ENCODE data around the gene TGIF2.

Gene TGIF2

DNA sequence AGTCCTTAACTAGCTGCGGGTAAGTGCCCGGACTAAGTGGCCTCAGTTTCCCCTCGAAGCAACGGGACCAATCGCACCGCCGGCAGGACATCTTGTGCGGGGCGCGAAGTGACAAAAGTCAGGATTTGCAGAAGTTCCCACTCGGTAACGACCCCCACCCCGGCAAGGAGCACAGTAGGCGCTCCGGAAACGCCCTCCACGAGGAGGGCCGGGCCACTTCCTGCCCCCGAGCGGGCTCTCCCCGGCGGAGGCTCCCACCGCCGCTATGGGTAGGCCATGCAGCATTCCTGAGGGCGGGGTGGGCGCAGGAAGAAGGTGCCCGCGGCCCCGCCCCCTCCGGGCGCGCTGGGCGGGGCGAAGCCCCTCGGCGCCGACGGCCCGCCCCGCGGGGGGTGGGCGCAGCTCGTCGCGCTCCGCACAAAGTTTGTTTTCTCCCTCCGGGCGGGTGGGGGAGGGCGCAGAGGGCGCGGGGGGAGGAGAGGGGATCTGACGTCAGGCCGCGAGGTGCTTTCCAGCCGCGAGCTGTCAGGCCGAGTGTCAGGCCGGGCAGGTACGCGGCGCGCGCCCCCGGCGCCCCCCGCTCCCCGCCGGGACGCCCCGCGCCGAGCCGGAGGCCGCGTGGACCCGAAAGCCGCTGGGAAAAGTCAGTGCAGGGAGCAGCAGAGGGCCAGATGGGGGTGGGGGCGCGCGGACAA, at the start of gene TGIF2:
Gene TGIF2 (plus strand): TSS at position 495 of the 695 bp plus-strand sequence. CDS start 5,178 bp downstream, outside the sequence.
- peak in 2 of 3 experiments; percentile 53 to 55 for DNase-seq

- no peak for DNase-seq
Observed at GRCh38 chr20:36525620-36526365, 47.6 kb upstream of the TGIF2 start.

GRCh38 chr20:36526521-36527011, 46.8 kb upstream of the TGIF2 start:
- DNase-seq, result no peak

DNA sequence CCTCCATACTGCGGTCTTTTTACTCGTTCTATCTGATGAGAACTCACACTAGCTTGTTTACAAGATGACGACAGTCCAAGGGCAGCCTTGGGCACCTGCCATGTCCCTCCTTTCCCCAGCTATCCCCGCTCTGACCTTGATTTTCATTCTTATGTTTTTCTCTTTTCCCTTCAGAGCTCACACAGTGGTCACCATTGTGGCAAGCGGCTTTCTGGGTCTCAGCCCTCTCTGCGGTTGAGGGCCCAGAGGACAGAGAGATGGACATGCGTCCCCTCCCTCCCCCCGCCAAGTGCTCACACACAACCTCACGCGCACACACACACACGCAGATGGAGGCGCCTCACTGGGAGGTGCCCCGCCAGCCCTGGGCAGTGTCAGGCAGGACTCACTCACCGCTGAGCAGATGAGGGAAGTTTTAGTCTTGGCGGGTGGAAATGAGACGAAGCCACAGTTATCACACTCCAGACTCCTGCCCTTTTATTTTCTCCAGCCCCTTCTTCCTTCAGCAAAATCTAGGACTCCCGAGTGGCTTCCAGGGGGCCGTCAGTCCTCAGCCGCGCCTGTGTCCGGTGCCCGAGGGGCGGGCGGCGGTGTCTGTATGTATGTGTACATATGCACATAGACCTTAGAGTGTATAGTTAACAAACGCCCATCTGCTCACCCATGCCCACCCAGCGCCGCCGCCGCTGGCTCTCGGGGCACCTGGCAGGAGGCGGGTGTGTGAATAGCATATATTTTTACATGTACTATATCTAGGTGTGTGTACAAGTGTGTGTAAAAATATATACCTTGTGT, 45.9 kb upstream of the TGIF2 start:
- DNase-seq, result no peak

DNA sequence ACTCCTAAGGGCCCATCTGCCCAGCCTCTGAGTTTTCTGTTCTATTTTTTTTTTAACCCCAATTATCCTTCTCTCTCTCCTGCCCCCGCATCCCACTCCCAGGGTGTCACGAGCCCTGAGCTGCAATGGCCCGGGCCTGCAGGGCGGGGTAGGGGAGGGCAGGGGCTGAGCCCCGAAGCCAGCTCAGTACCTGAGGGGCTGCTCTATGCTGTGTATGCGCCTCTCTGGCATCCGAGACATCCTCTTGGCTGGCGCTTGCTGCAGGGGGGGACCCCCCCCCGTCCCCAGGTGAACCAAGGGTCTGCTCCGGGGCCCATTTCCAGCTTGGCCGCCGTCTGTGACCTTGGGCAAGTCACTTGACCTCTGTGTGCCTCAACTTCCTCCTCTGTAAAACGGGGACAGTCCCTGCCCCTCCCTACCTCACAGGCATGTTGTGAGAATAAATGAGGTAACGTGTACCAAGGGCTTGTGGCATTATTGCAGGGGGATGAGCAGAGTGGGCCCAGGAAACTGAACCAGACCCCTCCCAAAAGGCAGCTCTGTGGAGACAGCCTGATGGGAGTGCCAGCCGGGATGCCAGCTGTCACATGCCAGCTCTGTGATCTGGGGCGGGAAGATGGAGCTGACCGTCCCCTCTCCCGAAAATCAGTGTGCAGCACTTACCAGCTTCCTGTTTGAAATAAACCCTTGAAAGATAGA, 45.1 kb upstream of the TGIF2 start:
- no peak for DNase-seq

DNA sequence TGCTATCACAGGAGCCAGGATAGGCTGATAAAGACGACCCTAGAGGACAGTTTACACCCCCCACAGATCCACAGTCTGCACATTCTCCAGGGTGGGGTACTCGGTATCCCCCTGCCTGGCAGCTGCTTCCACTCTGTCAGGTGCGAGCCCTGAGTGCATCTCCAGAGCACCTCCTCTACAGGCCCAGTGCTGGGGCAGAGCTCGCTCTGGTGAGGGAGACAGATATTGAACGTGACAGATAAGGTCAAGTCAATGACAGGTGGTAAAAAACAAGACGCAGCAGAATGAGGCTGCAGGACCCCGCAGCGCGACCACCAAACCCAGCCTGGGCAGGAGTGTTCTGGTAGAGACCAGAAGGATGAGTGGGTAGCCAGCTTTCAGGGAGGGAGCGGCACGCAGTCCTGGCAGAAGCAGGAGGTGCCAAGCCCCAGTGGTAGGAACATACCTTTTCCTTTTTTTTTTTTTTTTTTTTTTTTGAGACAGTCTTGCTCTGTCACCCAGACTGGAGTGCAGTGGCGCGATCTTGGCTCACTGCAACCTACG, 44.5 kb upstream of the TGIF2 start:
- no peak for DNase-seq

DNA sequence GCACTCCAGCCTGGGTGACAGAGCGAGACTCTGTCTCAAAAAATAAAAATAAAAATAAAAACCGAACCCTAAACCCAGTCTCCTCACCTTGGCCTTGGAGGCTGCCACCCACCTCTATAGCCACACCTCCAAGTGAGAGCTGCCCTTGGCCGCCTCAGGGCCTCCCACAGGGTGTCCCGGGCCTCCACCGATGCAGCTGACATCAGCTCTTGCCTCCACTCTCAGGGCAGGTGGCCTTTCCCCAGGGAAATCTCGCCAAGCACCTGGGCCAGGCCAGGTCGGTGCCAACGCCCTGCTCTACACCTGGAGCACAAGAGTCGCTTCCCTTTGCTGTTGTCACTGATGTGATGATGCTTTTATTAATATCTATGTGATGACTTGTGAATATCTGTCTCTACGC, 41.0 kb upstream of the TGIF2 start:
- peak in 1 of 3 experiments; percentile 4 for DNase-seq

- DNase-seq, result no peak
Observed at GRCh38 chr20:36532822-36533221, 40.6 kb upstream of the TGIF2 start.

DNA sequence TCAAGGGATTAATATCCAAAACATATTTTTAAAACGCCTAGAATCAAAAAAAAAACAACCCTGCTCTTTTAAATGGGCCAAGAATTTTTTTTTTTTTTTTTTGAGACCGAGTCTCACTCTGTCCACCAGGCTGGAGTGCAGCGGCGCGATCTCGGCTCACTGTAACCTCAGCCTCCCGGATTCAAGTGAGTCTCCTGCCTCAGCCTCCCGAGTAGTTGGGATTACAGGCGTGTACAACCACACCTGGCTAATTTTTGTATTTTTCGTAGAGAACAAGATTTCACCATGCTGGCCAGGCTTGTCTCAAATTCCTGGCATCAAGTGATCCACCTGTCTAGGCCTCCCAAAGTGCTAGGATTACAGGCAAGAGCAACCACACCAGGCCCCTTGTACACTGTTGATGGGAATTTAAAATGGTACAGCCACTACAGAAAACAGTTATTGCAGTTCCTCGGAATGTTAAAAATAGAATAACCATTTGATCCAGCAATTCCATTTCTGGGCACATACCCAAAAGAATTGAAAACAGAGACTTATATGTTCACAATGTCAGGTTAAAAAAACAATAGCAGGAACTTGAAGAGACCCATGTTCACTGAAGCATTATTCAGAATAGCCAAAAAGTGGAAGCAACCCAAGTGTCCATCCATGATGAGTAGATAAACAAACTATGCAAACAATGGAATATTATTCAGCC, 35.2 kb upstream of the TGIF2 start:
- no peak for DNase-seq

DNA sequence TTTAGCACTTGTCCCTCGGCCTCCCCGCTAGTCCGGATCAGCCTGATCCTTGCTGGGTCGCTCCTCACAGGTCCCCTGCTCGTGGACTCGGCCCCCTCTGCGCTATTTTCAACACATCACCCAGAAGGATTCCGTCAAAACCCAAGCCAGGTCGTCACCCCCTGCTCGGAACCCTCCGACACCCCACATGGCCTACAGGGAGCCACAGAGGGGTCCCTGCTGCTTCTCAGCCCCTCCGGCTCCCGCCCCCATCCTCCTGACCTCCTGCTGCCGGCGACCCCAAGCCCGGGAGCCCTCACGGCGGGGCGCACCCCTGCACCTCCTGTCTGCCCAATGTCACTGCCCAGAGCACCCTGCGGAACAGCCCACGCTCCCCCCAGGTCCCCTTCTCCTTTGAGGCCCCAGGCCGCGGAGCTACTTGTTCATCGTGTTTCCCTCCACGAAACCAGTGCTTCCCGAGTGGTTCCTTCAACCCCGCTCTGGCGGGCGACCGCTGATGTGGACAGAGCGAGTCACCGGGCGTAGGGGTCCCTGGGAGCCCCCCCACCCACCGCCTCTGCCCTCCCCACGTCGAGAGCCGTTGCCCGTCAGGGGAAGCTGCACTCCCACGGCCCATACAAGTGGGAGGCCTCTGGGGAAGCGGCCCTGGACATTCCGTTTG, 32.7 kb upstream of the TGIF2 start:
- DNase-seq, result no peak

DNA sequence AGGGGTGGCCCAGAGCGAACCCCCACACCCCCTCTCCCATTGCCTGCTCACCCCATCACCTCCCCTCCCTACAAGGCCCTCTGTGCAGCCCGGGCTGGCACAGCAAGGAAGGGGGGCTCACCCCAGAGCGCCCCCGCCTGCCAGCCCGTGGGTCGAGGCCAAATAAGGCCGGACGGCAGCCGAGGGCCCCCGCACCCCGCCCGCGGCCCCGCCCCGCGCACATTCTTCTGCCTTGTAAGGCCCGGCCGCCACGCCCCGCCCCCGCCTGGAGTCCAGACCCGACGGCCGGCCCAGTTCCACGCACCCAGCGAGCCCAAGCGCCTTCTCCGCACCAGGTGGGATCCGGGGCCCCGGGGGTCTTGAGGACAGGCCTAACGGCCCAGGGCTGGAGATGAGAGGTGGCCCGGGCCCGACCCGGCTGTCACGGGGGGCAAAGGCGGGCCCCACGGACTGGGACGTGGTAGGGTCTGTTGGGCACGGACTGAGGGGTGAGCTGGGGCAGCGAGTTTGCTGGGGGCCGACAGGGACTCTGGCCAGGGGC, 32.1 kb upstream of the TGIF2 start, which contains the start of gene MYL9:
Gene MYL9 (plus strand): TSS at position 293 of the 541 bp plus-strand sequence. CDS start 3,366 bp downstream, outside the sequence.
- no peak for DNase-seq

GRCh38 chr20:36541768-36542488, 31.5 kb upstream of the TGIF2 start:
- DNase-seq, result no peak

DNA sequence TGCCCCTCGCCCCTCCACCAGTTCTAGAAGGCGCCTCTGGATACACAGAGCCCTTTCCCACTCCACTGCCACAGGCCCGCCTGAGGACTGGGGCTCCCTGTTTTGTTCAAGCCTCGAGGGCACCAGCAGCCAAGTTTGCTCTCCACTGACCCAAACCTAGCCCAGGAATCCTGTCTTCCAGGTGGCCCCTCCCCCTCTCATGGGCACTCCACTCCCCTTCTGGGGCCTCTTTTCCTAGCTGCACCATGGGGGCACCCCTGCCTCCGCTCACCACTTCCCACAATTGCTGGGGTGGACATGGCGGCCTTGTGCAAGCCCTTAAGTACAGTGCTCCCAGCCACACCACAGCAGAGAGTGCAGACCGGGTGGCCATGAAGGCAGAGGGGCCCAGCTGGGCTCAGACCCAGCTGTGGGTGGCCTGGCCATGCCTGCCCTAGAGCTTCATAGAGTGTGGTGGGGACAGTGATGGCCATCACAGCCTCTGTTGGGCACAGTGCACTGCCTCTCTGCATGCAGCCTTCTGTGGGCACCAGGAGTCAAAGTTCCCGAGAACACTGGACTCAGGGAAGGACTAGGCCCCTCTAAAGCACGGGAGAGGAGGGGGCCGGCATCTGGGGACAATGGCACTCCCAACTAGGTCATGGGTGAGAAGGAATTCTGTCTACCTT, 30.7 kb upstream of the TGIF2 start:
- no peak for DNase-seq

DNA sequence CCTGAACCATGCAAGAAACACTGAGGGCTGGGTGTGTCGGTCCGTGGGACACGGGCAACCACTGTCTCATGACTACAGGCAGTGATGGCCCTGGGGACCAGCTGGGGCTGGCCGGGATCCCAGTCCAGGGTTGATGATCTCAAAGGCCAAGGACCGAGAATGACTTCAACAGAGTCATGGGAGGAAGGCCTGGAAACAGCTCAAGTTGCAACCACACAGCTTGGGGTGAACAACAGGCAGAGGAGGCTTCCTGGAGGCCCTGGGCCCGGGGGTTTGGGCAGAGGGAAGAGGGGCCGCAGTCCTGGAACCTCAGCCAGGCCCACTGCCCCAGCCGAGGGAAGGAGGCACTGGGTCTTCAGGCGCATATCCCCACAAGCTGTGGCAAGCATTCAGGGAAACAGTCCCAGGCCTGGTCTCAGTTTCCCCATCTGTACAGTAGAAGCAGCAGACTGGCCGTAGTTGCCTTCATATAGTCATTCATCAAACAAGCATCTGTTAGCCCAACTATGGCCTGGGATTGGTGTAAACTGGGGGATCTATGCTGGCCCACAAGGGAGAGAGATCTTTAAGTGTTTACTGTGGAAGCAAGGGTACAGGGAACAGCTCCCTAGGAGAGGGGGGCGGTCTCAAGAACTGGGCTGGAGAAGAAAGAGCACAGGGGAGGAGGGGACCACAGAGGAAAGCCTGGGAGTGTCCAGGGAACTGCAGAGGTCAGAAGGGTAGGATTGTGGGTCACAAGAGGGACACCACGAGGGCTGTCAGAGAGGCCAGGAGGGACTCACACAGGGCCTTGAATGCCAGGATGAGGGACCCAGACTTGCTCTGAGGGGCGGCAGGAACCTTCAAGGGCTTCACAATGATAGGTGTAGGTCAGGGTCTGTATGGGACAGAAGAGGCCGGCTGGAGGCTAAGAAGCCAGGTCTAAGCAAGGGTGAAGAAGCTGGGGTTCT, 29.9 kb upstream of the TGIF2 start:
- DNase-seq, result no peak

DNA sequence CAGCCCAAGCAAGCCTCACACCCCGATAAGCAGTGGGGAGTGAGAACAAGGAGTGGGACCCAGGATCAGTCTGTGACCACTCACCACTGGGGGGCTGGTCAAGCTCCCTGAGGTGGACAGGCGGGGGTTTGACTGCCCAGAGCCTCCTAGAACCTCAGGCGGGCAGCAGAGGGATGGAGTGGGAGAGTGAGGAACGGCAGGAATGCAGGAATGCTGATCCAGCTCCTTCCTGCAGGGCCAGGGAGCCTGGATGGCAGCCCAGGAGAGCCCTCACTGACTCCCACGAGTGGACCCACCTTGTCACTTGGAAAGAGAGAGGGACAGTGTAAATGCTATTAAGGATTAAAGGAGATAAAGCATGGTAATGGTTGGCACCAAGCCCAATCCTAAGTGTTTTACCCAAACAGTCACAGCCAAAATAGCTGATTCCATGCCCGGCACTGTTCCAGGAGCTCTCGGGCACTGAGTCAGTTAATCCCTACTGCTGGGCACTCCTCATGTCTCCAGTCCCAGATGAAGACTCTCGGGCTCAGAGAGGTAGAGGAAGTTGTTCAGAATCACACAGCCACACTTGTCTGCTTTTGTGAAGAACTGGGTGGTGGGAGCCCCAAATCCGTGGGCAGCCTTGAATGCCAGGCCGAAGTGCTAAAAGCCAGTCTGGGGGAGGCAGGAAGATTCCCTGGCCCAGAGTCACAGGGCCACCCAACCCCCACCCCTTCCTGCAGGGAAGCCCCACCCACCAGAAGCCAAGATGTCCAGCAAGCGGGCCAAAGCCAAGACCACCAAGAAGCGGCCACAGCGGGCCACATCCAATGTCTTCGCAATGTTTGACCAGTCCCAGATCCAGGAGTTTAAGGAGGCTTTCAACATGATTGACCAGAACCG, 29.0 kb upstream of the TGIF2 start:
- no peak for DNase-seq

GRCh38 chr20:36546111-36546736, 27.2 kb upstream of the TGIF2 start:
- no peak for DNase-seq
